Measurements from ENCODE around the gene PLSCR5. TPM values are rescaled to one million over a fixed set of nuclear protein-coding genes. Genes with fewer than 3 reads are reported as not detected.

The PLSCR5 gene
- total RNA-seq, 3 donors from 2014 or later: not detected

- no peaks in the 10 kb centered on the region for H3K27me3 ChIP-seq
- DNase-seq (ENCODE audit: low spot score in 2 of 2): no peak
- no peaks in the 10 kb centered on the region for H3K36me3 ChIP-seq
- H3K4me1 ChIP-seq: no peaks in the 10 kb centered on the region
- no peak overlapping the region for H3K27ac ChIP-seq
- intact Hi-C loops (cut with DNase I; ENCODE audit: low total_unique reads): no loop called here
- H3K9me3 ChIP-seq: no peaks in the 10 kb centered on the region
- TF ChIP-seq POLR2A (IDR thresholded peaks at IDR 0.05) (no peak), POLR2AphosphoS5 (IDR thresholded peaks at IDR 0.05) (no peak), CTCF (IDR thresholded peaks at IDR 0.05) (no peak)
- H3K4me3 ChIP-seq: no peak overlapping the region
These were observed 35.2 kb upstream of the PLSCR5 start for GRCh38 chr3:146640361-146640760.

- H3K27me3 ChIP-seq: no peaks in the 10 kb centered on the region
- no peaks in the 10 kb centered on the region for H3K36me3 ChIP-seq
- H3K4me1 ChIP-seq: no peaks in the 10 kb centered on the region
- no peak overlapping the region for H3K4me3 ChIP-seq
- no peak for DNase-seq (ENCODE audit: low spot score in 2 of 2)
- TF ChIP-seq POLR2A (IDR thresholded peaks at IDR 0.05): no peak
- TF ChIP-seq POLR2AphosphoS5 (IDR thresholded peaks at IDR 0.05): no peak
- TF ChIP-seq CTCF (IDR thresholded peaks at IDR 0.05): no peak
- no peaks in the 10 kb centered on the region for H3K9me3 ChIP-seq
- no peak overlapping the region for H3K27ac ChIP-seq
- intact Hi-C loops (cut with DNase I; ENCODE audit: low total_unique reads): no loop called here
These were observed 33.6 kb upstream of the PLSCR5 start for GRCh38 chr3:146638718-146639117.

GRCh38 chr3:146637871-146638270, 32.7 kb upstream of the PLSCR5 start:
- no peaks in the 10 kb centered on the region for H3K9me3 ChIP-seq

GRCh38 chr3:146636881-146637280, 31.7 kb upstream of the PLSCR5 start:
- Histone ChIP-seq H3K9me3 (no peaks in the 10 kb centered on the region), H3K27me3 (no peaks in the 10 kb centered on the region), H3K36me3 (no peaks in the 10 kb centered on the region), H3K4me1 (no peaks in the 10 kb centered on the region), H3K27ac (no peak overlapping the region), H3K4me3 (no peak overlapping the region)
- DNase-seq (ENCODE audit: low spot score in 2 of 2): no peak
- TF ChIP-seq POLR2A (IDR thresholded peaks at IDR 0.05) (no peak), POLR2AphosphoS5 (IDR thresholded peaks at IDR 0.05) (no peak), CTCF (IDR thresholded peaks at IDR 0.05) (no peak)
- intact Hi-C loops (cut with DNase I; ENCODE audit: low total_unique reads): no loop called here

More at GRCh38 chr3:146637871-146638270, 32.7 kb upstream of the PLSCR5 start:
- Histone ChIP-seq H3K4me3 (no peak overlapping the region), H3K27ac (no peak overlapping the region), H3K27me3 (no peaks in the 10 kb centered on the region), H3K4me1 (no peaks in the 10 kb centered on the region), H3K36me3 (no peaks in the 10 kb centered on the region)
- intact Hi-C loops (cut with DNase I; ENCODE audit: low total_unique reads): no loop called here
- DNase-seq (ENCODE audit: low spot score in 2 of 2): no peak
- TF ChIP-seq POLR2AphosphoS5 (IDR thresholded peaks at IDR 0.05): no peak
- TF ChIP-seq CTCF (IDR thresholded peaks at IDR 0.05): no peak
- no peak for TF ChIP-seq POLR2A (IDR thresholded peaks at IDR 0.05)

GRCh38 chr3:146634346-146634745, 29.2 kb upstream of the PLSCR5 start:
- Histone ChIP-seq H3K27ac (no peak overlapping the region), H3K36me3 (no peaks in the 10 kb centered on the region), H3K9me3 (no peaks in the 10 kb centered on the region), H3K4me1 (no peaks in the 10 kb centered on the region), H3K4me3 (no peak overlapping the region), H3K27me3 (no peaks in the 10 kb centered on the region)
- TF ChIP-seq CTCF (IDR thresholded peaks at IDR 0.05) (no peak), POLR2A (IDR thresholded peaks at IDR 0.05) (no peak), POLR2AphosphoS5 (IDR thresholded peaks at IDR 0.05) (no peak)
- no peak for DNase-seq (ENCODE audit: low spot score in 2 of 2)
- intact Hi-C loops (cut with DNase I; ENCODE audit: low total_unique reads): no loop called here

Measured in breast epithelium (tissue), 4 donors.